Measurements from ENCODE around the gene CNTNAP4.

Gene CNTNAP4

DNA sequence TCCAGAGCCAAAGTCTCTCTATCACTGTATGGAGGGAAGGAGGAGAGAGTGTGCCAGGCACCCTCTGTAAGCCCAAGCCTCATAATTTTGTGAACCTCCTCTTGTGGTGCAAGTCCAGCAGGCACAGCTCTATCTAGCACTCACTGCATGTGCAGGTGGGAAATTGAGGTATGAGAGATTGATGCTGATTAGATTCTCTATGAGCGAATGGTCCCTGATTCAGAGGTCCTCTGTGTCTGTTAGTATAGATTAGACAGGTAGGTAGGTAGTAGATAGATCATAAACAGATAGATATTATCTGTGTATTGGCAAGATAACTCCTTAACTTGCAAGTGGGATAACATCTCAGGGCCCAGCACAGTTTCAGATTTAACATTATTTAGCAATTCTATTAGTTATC, 209.5 kb downstream of the CNTNAP4 start:
- Mint-ChIP-seq H3K27me3 (no peaks in the 10 kb centered on the region), H3K36me3 (ENCODE audit: insufficient read depth) (no peaks in the 10 kb centered on the region), H3K4me3 (no peak overlapping the region), H3K27ac (ENCODE audit: low read depth) (no peak overlapping the region), H3K4me1 (no peaks in the 10 kb centered on the region), H3K9me3 (peaks cover 40% of the 10 kb centered on the region)
- DNase-seq (ENCODE audit: low spot score in 2 of 2) (no peak), ATAC-seq (replicated peaks; ENCODE audit: extremely low read depth, poor library complexity, severe bottlenecking) (no peak)

DNA sequence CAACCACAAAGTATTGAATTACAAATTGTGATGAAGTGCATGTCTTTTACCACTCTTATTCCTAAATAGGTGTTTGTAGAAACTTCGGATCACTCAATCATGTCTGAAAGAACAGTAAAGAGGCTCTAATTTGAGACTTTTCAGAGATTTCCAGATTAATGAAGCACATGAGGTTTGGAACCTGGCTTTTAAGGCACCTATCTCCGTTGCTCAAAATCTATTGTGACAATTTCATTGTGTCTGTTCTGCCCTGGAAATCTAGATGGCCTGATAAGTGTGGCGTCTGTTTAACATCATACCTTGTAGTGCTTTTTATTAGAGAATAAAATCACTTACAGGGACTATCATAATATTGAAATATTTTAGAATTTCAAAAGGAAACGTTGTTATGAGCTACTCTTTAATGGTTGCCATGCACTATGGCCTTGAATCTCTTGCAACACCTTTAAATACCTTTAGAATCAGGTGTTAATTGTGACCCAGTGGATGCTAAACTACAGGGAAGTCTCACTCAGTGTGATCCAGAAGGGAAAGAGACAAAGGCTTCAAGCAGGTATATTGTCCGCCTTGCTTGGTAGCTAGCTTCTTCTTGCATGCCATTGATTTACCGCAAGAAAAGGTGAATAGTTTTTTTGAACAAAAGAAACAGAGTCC, 210.3 kb downstream of the CNTNAP4 start:
- no peaks in the 10 kb centered on the region for H3K4me1 Mint-ChIP-seq
- H3K4me3 Mint-ChIP-seq: no peak overlapping the region
- H3K27me3 Mint-ChIP-seq: no peaks in the 10 kb centered on the region
- no peaks in the 10 kb centered on the region for H3K36me3 Mint-ChIP-seq (ENCODE audit: insufficient read depth)
- peaks cover 40% of the 10 kb centered on the region for H3K9me3 Mint-ChIP-seq
- DNase-seq (ENCODE audit: low spot score in 2 of 2): no peak
- no peak overlapping the region for H3K27ac Mint-ChIP-seq (ENCODE audit: low read depth)
- no peak for ATAC-seq (replicated peaks; ENCODE audit: extremely low read depth, poor library complexity, severe bottlenecking)

DNA sequence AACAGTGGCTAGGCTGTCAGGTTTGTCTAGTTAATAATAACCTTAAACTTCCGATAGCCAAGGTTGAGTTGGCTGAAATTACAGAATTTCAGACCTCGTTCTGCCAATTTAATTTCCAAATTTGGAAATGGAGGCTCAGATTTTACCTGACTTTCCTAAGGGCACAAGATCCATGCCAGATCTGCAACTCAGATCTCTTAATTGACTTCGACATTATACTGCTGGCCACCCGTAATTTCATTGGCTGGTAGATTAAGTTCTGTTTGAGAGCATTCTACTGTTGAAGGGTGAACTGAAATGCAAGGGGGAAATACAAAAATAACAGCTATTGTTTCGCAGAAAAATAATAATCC, 210.8 kb downstream of the CNTNAP4 start:
- Mint-ChIP-seq H3K27ac (ENCODE audit: low read depth) (no peak overlapping the region), H3K4me1 (no peaks in the 10 kb centered on the region)
- ATAC-seq (replicated peaks; ENCODE audit: extremely low read depth, poor library complexity, severe bottlenecking): no peak

DNA sequence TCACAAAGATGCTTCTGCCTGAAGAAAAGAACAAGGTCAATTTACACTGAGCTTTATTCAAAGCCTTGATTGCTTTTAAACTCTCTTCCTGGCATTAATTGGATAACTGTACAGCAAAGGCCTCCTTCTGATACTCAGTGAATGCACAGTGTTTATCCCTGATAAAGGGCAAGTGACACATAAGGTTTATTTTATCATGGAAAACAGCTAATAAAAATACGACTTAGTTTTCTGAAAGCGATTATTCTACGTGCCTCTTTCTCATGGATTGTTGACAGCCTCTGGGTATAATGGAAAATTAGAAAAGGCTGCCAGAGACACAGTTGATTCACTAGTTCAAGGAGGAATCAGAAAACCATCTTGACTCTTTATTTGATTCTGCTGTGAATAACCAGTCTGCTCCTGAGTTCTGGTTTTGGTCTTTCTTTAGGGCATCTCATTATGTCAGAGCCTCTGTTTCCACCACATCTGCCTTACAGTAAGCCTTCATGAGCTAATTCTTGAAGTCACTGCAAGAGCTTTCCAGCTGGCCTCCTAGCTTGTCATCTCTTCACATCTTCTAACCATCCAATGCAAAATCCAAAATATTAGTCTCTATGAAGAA, 212.9 kb downstream of the CNTNAP4 start:
- H3K27ac Mint-ChIP-seq (ENCODE audit: low read depth): no peak overlapping the region
- no peaks in the 10 kb centered on the region for H3K36me3 Mint-ChIP-seq (ENCODE audit: insufficient read depth)
- peaks cover 32% of the 10 kb centered on the region for H3K9me3 Mint-ChIP-seq
- ATAC-seq (replicated peaks; ENCODE audit: extremely low read depth, poor library complexity, severe bottlenecking) (no peak), DNase-seq (ENCODE audit: low spot score in 2 of 2) (no peak)
- H3K27me3 Mint-ChIP-seq: no peaks in the 10 kb centered on the region
- H3K4me1 Mint-ChIP-seq: no peaks in the 10 kb centered on the region
- no peak overlapping the region for H3K4me3 Mint-ChIP-seq

More for the DNA sequence above, 210.8 kb downstream of the CNTNAP4 start:
- Mint-ChIP-seq H3K4me3 (no peak overlapping the region), H3K9me3 (peaks cover 42% of the 10 kb centered on the region), H3K36me3 (ENCODE audit: insufficient read depth) (no peaks in the 10 kb centered on the region), H3K27me3 (no peaks in the 10 kb centered on the region)
- DNase-seq (ENCODE audit: low spot score in 2 of 2): no peak

DNA sequence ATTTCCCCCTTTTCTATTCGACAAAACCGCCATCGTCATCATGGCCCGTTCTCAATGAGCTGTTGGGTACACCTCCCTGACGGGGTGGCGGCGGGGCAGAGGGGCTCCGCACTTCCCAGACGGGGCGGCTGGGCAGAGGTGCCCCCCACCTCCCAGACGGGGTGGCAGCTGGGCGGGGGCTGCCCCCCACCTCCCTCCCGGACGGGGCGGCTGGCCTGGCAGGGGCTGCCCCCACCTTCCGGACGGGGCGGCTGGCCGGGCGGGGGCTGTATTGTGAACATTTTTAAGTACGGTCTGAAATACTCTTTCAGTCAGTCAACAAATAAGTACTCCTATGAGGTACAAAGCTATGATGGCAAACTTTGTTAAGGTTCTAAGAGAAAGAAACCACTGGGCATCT, 222.8 kb downstream of the CNTNAP4 start:
- Mint-ChIP-seq H3K27me3 (no peaks in the 10 kb centered on the region), H3K4me3 (no peak overlapping the region), H3K27ac (ENCODE audit: low read depth) (no peak overlapping the region), H3K9me3 (peaks cover 27% of the 10 kb centered on the region), H3K36me3 (ENCODE audit: insufficient read depth) (no peaks in the 10 kb centered on the region), H3K4me1 (no peaks in the 10 kb centered on the region)
- ATAC-seq (replicated peaks; ENCODE audit: extremely low read depth, poor library complexity, severe bottlenecking) (no peak), DNase-seq (ENCODE audit: low spot score in 2 of 2) (no peak)

DNA sequence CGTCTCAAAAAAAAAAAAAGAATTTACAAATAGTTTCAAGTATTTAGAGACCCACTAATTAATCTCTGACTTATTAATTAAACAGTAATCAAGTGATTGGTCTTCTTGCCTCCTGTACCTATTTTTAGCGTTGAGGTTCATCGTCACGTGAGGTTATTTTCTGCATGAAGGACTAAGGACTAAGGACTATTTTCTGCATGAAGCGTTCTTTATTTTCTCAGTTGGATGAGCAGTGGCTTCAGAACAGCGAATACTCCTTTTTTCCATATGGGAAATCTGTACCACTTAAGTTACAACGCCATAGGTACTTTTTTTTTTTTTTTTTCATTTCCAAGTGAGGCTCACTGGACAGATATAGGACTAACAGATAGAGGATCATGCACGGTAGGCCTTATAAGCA, 224.9 kb downstream of the CNTNAP4 start:
- Mint-ChIP-seq H3K9me3 (peaks cover 27% of the 10 kb centered on the region), H3K4me1 (no peaks in the 10 kb centered on the region), H3K4me3 (no peak overlapping the region), H3K36me3 (ENCODE audit: insufficient read depth) (no peaks in the 10 kb centered on the region), H3K27me3 (no peaks in the 10 kb centered on the region), H3K27ac (ENCODE audit: low read depth) (no peak overlapping the region)
- ATAC-seq (replicated peaks; ENCODE audit: extremely low read depth, poor library complexity, severe bottlenecking): no peak
- DNase-seq (ENCODE audit: low spot score in 2 of 2): no peak

DNA sequence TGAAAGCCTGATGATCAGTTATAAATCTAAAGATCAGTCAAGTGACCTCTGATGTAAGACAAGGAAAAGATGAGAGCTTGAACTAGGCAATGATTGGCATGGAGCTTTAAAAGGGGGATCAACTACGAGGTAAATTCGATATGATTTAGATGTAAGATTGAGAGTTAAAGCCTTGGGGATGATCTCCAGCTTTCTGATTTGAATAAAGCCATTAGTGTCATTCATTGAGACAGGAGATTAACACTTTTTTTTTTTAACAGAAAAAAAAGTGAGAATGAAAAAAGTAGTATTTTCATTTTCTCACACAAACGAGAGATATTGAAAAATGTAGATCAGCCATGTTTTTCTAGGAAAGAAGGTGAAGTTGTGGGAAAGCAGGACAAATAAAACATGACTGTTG, 225.4 kb downstream of the CNTNAP4 start:
- Mint-ChIP-seq H3K9me3 (peaks cover 27% of the 10 kb centered on the region), H3K27me3 (no peaks in the 10 kb centered on the region), H3K4me3 (no peak overlapping the region), H3K27ac (ENCODE audit: low read depth) (no peak overlapping the region), H3K36me3 (ENCODE audit: insufficient read depth) (no peaks in the 10 kb centered on the region), H3K4me1 (no peaks in the 10 kb centered on the region)
- DNase-seq (ENCODE audit: low spot score in 2 of 2): no peak
- no peak for ATAC-seq (replicated peaks; ENCODE audit: extremely low read depth, poor library complexity, severe bottlenecking)

DNA sequence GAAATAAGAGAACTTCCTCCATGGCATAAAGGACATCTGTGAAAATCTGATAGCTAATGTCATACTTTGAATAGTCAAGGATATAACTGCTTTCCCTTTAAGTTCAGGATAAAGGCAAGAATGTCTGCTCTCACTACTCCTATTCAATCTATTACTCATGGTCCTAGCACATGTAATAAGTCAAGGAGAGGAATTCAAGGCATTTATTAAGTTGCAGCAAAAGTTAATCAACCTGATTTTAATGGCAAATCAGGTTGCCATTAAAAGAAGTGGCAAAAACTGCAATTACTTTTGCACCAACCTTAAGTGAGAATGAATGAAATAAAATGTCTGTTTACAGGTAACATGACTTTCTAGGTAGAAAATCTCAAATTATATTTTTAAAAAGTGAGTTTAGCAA, 225.9 kb downstream of the CNTNAP4 start:
- H3K4me1 Mint-ChIP-seq: no peaks in the 10 kb centered on the region
- DNase-seq (ENCODE audit: low spot score in 2 of 2) (no peak), ATAC-seq (replicated peaks; ENCODE audit: extremely low read depth, poor library complexity, severe bottlenecking) (no peak)
- peaks cover 27% of the 10 kb centered on the region for H3K9me3 Mint-ChIP-seq
- no peaks in the 10 kb centered on the region for H3K36me3 Mint-ChIP-seq (ENCODE audit: insufficient read depth)
- H3K27me3 Mint-ChIP-seq: no peaks in the 10 kb centered on the region
- no peak overlapping the region for H3K27ac Mint-ChIP-seq (ENCODE audit: low read depth)
- H3K4me3 Mint-ChIP-seq: no peak overlapping the region

DNA sequence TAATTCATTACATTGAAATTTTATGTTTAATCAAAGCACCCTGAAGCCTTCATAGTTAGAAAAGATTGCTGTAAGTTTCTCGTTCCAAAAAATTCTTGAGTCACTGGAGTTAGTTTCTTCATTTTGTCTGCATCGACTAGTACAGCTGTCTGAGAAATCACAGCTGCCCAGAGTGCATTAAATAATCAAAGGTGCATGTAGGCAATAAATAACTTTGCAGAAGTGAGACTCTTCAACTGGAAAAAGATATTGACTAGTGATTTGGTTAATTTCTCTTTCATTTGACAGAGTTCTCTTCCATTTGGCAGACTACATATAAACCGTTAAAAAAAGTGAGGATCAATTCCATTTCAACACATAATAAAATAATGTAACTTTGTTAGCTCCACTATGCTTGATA, 234.0 kb downstream of the CNTNAP4 start:
- DNase-seq (ENCODE audit: low spot score in 2 of 2) (no peak), ATAC-seq (replicated peaks; ENCODE audit: extremely low read depth, poor library complexity, severe bottlenecking) (no peak)
- Mint-ChIP-seq H3K36me3 (ENCODE audit: insufficient read depth) (no peaks in the 10 kb centered on the region), H3K27me3 (no peaks in the 10 kb centered on the region), H3K9me3 (peaks cover 18% of the 10 kb centered on the region), H3K4me1 (no peaks in the 10 kb centered on the region), H3K4me3 (no peak overlapping the region), H3K27ac (ENCODE audit: low read depth) (no peak overlapping the region)

DNA sequence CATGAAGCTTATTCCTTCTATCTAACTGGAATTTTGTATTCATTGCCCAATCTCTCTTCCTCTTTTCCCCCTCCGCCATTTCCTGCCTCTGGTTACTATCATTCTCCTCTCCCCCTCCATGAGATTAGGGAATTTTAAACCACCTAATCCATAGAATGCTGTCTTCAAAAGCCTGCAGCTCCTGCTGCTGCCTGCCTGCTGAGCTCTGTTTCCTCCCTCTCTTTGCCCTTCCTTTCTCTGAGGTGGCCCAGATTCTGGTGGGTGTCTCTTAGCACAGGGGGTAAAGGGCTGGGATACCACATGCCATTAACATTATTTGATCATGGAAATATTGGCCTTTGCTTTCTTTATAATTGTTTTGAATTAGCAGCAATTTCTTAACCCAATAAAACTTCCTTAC, 241.6 kb downstream of the CNTNAP4 start:
- no peaks in the 10 kb centered on the region for H3K4me1 Mint-ChIP-seq

DNA sequence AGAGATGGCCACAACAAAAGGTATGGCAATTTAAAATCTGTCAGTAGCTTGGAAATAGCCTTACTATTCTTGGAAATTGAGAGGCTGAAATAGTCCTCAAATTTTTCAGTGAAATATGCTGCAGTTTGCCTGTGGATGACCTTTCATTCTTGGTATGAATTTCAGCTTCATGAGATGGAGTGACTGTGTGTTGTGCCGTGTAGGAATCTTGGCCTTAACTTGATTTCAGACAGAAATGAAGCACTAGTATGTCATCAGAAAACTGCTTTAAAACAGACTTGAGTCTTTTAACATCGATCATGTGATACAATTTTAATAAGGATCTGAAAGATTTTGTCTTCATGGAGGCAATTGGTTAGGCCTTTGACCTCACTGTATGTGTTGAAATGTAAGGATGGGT, 247.2 kb downstream of the CNTNAP4 start:
- Mint-ChIP-seq H3K4me1 (no peaks in the 10 kb centered on the region), H3K36me3 (ENCODE audit: insufficient read depth) (no peaks in the 10 kb centered on the region), H3K9me3 (peaks cover 23% of the 10 kb centered on the region), H3K27me3 (no peaks in the 10 kb centered on the region), H3K4me3 (no peak overlapping the region), H3K27ac (ENCODE audit: low read depth) (no peak overlapping the region)
- ATAC-seq (replicated peaks; ENCODE audit: extremely low read depth, poor library complexity, severe bottlenecking) (no peak), DNase-seq (ENCODE audit: low spot score in 2 of 2) (no peak)

More for the DNA sequence above, 241.6 kb downstream of the CNTNAP4 start:
- Mint-ChIP-seq H3K27ac (ENCODE audit: low read depth) (no peak overlapping the region), H3K4me3 (no peak overlapping the region), H3K27me3 (no peaks in the 10 kb centered on the region), H3K36me3 (ENCODE audit: insufficient read depth) (no peaks in the 10 kb centered on the region), H3K9me3 (peaks cover 7% of the 10 kb centered on the region)
- DNase-seq (ENCODE audit: low spot score in 2 of 2) (no peak), ATAC-seq (replicated peaks; ENCODE audit: extremely low read depth, poor library complexity, severe bottlenecking) (no peak)

DNA sequence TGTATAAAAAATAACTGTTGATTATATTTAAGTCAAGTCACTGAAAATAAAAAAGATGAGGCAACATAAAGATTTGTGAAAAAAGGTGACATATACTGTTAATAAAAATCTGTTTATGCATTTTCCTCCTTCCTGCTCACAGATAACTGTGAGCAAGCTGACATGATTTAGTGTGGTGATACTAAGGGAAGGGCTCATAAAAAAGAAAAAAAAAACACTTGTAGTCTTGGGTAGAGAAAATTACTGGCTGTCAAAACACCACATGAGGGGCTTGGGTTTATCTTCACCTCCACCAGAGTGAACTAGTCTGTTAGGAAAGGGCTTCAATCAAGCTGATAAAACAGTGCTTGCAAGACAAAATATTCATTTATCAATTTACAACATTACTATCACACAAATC, 247.6 kb downstream of the CNTNAP4 start:
- Mint-ChIP-seq H3K4me1 (no peaks in the 10 kb centered on the region), H3K36me3 (ENCODE audit: insufficient read depth) (no peaks in the 10 kb centered on the region), H3K27me3 (no peaks in the 10 kb centered on the region), H3K27ac (ENCODE audit: low read depth) (no peak overlapping the region), H3K9me3 (peaks cover 23% of the 10 kb centered on the region), H3K4me3 (no peak overlapping the region)
- ATAC-seq (replicated peaks; ENCODE audit: extremely low read depth, poor library complexity, severe bottlenecking) (no peak), DNase-seq (ENCODE audit: low spot score in 2 of 2) (no peak)

DNA sequence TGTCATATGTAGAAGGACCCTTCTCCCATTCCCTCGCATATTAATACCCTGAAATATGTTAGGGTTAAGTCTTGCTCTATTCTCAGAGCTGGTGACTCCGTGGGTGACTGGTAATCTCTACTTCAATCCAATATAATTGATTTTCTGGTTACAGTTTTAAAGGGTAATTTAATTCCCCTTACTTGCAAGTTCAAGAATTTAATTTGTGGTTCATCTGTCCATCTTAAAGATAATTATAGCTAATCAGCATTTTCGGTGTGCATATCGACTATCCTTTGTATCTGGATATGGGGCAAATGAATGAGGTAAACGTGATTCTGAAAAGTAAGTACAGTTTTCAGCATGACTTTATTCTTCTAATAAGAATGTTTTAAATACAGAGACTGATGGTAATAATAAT, 250.0 kb downstream of the CNTNAP4 start:
- Mint-ChIP-seq H3K4me3 (no peak overlapping the region), H3K27ac (ENCODE audit: low read depth) (no peak overlapping the region), H3K27me3 (no peaks in the 10 kb centered on the region), H3K9me3 (peaks cover 19% of the 10 kb centered on the region), H3K36me3 (ENCODE audit: insufficient read depth) (no peaks in the 10 kb centered on the region), H3K4me1 (no peaks in the 10 kb centered on the region)
- no peak for ATAC-seq (replicated peaks; ENCODE audit: extremely low read depth, poor library complexity, severe bottlenecking)
- no peak for DNase-seq (ENCODE audit: low spot score in 2 of 2)
